Inflammatory macrophage treated with lipopolysaccharide for 1 hour (primary cell): ENCODE data around the gene STAT3.
A peak's percentile ranks its signal among the peaks of the same experiment; 100 is the strongest.
"Not testable (repeated sequence)": the region's sequence is repeated elsewhere in the genome, so short reads cannot be mapped to it uniquely, and the experiment has no call there.

Experiments used
- DNase-seq, 2 donors: peaks; one replicate each; pipeline ENCODE4 v3.0.0-alpha.2; 2020 to 2022

The STAT3 gene

GRCh38 chr17:42274253-42274542 is 114.0 kb downstream of the STAT3 start:
- DNase-seq = no peak

DNA sequence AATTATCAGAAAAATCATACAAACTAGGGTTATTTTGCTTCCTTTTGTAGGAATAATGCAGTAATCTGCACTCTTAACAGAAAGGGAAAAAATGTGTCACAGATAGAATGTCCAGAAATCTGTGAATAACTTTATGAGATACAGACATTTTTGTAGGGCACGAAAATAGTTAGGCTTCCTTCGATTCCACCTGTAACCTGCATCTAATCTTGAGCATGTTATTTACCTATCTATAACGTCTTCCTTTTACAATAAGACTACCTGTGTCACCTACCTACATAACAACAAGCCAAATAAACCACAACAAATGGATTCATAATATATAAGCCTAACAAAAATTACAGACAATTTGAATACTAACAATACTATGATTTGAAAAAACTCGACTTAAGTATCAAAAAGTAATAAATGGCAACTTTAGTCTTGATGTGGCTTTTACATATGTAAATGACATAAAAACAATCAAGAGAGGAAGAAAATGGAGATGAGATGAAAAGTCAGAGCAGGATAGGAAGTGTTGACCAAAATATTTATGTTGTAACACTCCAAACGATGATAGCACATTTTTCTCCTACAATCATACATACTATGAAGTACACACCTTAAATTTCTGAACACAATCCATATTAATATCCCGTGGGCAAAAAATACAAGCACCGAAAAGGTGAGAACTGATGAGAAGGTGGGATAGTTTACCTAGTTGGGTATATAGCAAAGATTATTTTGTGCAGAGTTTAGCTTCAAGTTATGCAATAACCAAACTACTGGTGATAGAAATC is 114.6 kb downstream of the STAT3 start:
- no peak for DNase-seq

GRCh38 chr17:42272162-42272907 is 115.9 kb downstream of the STAT3 start:
- no peak for DNase-seq

DNA sequence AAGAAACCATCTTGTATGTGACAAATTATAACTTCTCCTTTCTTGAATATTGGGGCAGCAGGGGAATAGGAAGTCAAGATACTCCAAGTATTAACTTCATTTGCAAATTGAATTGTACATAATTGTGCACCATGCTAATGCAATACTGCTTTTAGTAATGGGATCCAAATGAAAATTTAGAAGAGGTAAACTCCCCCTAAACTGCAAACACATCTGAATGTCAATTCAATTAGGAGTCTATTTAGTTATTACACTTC is 116.5 kb downstream of the STAT3 start:
- DNase-seq = no peak

DNA sequence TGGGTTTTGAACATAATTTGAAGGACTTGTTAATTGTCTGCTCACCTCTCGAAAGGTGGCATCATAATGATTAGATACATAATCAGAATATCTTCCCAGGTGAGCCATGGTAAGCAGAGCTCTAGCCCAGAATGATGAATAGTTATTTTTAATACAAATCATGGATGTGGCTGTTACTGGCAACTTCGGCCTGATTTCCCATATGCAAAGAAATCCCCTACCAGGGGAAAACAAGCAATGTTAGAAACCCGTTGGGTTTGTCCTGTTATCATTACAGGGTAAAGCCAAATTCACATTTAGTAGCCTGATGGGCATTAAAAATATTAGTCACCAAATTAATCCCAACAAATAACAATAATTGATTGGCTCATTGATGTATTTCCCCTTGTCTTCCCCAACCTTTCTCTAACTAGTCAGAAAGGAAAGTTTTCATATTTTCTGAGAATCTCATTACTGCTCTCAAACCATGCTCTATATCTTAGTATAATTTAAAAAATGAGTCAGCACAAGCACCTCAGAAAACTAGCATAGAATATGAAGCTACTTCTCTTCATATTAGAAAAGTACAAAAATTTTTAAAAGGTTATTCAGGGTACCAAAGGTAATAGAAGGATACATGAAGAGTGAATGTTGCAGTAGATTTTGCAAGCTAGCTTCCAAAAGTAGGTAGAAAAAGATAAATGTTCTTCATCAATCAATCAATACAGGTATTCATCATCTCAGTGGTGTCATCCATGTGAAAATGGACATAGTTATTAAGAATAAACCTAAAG is 117.0 kb downstream of the STAT3 start:
- DNase-seq = no peak

- DNase-seq = no peak
Measured at GRCh38 chr17:42270596-42270995, 117.6 kb downstream of the STAT3 start.

GRCh38 chr17:42270170-42270535 is 118.1 kb downstream of the STAT3 start:
- no peak for DNase-seq

- DNase-seq = no peak
Measured at GRCh38 chr17:42268236-42268635, 120.0 kb downstream of the STAT3 start.

DNA sequence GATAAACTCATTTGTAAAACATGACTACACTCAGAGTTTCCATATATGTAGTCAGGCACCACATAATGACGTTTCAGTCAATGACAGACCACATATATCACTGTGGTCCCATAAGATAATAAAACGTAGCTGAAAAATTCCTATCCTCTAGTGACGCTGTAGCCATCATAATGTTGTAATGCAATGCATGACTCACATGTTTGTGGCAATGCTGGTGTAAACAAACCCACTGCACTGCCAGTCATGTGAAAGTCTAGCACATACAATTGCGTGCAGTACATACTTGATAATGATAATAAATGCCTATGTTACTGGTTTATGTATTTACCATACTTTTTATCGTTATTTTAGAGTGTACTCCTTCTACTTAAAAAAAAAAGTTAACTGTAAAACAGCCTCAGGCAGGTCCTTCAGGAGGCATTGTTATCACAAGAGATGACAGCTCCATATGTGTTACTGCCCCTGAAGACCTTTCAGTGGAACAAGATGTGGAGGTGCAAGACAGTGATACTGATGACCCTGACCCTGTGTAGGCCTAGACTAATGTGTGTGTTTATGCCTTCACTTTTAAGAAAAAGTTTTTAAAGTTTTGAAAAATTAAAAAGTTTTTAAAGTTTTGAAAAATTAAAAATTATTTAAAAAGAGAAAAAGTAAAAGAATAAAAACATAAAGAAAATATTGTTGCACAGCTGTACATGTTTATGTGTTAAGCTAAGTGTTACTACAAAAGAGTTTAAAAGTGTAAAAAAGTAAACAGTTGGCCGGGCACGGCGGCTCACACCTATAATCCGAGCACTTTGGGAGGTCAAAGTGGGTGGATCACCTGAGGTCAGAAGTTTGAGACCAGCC is 121.1 kb downstream of the STAT3 start:
- DNase-seq = peak; percentile 91 to 94

DNA sequence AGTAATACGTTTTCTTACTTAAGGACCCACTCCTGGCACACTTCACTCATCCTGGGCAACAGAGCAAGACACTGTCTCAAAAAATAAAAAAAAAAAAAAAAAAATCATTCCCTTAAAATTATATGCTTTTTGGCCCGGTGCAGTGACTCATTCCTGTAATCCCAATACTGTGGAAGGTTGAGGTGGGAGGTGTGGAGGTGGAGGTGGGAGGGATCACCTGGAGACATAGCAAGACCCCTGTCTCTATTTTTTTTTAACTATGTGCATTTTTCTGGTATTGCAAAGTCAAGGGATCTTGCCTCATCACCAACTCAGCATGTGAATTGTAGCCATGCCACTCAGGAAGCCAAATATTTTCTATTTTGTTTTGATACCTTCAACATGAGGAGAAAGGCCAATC is 121.8 kb downstream of the STAT3 start:
- peak in 1 of 2 donors; percentile 32 for DNase-seq

GRCh38 chr17:42264366-42264765 is 123.9 kb downstream of the STAT3 start:
- DNase-seq = not testable (repeated sequence)
